HG03025 (cell line): ENCODE results near the gene ITGB3BP.
"Not testable (repeated sequence)": the region's sequence is repeated elsewhere in the genome, so short reads cannot be mapped to it uniquely, and the experiment has no call there.

Experiments used
- ATAC-seq: cut with Tn5 transposase; IDR thresholded peaks from one replicate; pipeline ENCODE4 v1.9.1; 2021; ENCODE audit warnings: mild to moderate bottlenecking, moderate library complexity; ENCODE audit not compliant: unreplicated experiment, low FRiP score

The ITGB3BP gene

DNA sequence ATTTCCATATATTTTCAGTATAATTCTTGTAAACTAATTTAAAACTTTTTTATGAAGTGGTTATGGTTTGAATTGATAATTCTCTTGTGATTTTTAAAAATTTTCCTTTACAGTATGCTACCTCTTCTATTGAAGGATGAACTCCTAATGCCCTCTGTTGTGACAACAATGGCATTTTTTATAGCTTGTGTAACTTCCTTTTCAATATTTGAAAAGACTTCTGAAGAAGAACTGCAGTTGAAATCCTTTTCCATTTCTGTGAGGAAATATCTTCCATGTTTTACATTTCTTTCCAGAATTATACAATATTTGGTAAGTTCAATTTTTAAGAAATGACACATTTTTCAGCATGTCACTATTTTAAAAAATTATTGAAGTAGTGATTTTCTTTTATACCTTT, 94.2 kb downstream of the ITGB3BP start:
- ATAC-seq, result no peak

DNA sequence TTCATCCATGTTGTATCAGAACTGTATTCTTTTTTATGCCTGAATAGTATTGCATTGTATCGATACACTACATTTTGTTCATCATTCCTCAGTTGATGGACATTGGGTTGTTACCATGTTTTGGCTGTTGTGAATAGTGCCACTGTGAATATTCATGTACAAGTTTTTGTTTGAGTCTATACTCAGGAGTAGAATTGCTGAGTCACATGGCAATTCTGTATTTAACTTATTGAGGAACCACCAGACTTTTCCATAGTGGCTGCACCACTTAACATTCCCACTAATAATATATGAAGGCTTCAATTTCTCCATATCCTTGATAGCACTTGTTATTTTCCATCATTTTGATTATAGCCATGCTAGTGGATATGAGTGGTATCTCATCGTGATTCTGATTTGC, 99.4 kb downstream of the ITGB3BP start:
- no peak for ATAC-seq

DNA sequence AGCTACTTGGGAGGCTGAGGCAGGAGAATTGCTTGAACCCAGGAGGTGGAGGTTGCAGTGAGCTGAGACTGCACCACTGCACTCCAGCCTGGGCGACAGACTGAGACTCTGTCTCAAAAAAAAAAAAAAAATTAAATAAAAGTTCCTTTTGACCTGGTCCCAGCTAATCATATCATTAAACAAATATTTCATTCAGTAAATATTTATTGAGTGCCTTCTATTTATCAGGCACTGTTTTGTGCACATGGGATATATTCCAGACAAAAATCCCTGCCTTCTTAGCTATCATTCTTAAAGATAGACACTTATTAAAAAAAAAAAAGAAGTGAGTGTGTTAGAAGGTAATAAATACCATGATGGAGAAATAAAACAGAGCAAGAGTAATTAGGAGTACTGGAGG, 102.3 kb downstream of the ITGB3BP start:
- ATAC-seq, result not testable (repeated sequence)

DNA sequence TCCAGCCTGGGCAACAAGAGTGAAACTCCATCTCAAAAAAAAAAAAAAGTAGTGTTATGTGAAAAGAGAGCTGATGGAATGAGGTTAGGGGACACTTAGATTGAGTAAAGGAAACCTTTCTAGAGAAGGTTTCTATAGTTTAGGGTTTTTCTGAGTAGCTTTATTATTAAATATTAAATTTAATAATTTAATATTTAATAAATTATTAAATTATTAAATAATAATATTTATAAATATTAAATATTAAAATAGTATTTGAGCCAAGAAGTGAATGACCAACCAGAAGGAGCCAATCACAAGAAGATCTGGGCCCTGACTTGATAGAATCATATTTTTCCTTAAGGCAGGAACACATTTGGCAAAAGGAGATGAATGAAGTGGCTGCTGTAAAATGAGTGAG, 104.9 kb downstream of the ITGB3BP start:
- ATAC-seq, result no peak

DNA sequence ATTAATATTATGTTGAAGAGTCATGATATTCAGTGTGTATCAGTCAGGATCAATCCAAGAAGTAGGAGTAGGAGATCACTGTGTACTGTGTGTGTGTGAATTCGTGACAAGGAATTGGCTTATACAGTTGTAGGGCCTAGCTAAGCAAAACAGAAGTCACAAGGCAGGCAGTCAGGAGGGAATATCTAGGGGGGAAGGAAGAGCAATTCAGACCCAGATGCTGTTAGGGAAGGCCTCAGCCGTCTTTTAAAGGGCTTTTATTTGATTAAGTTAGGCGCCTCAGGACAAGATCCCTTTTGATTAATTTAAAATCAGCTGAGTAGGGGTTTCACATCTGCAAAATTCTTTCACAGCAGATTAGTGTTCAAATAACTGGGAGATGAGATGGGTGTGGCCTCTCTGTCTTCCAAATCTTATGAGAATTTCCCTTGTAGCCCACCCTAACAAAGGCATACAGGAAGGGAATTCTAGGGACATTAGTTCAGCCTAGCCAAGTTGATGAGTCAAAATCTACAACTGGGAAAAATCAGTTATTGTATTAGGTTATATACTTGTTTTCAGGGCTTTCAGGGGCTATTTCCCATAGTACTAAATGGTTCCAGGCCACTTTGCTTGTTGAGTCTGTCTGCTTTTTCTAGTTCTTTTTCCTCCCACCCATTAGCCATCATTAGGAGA, 108.2 kb downstream of the ITGB3BP start:
- ATAC-seq, result no peak

DNA sequence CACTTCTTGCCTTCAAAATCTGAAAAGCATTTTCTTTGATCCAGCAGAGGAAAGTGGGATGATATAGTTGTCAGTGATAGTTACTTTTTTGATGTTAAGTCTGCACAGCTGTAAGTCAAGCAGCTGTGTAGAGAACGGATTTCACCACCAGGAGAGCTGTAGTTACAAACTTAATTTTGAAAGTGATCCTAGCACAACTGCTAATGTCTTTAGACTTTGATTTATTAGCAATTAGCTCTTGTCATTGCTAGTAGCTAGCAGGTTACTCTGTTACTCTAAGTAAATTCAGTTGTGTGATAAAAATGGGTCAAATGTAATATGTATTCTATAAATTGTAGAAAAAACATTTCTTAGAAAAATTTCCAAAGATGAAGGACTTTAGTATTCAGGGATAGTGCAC, 109.6 kb downstream of the ITGB3BP start:
- ATAC-seq, result no peak

DNA sequence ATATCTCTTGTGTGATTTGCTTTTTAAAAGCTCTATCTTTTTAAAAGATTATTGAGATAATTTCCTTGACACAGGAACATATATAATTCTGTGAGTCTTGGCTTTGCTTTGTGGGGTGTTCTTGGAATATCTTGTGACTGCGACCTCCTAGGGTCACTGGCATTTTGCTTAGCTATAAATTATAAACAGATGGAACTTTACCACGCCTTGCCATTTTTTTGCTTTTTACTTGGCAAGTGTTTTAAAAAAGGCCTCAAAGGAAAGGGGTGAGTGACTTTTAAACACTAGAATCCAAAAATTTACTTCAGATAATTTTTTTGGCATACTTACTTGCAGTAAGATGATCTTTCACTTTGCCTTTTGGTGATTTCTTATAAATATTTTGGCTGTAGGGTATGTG, 112.0 kb downstream of the ITGB3BP start:
- no peak for ATAC-seq

DNA sequence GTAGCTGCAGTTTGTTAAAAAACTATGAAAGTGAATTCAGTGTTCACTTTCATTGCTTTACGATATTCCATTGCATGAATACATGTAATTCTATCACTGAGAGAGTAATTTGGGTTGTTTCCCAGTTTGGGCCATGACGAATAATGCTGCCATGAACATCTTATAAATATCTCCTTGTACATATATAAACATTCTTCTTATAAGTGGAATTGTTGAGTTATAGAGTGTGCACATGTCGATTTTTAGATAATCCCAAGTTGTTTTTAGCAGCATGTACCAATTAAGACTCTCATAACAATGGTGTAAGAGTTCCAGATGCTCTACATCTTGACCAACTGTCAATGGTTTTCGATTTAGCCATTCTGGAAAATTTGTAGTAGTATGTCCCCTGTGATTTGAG, 114.7 kb downstream of the ITGB3BP start:
- no peak for ATAC-seq

DNA sequence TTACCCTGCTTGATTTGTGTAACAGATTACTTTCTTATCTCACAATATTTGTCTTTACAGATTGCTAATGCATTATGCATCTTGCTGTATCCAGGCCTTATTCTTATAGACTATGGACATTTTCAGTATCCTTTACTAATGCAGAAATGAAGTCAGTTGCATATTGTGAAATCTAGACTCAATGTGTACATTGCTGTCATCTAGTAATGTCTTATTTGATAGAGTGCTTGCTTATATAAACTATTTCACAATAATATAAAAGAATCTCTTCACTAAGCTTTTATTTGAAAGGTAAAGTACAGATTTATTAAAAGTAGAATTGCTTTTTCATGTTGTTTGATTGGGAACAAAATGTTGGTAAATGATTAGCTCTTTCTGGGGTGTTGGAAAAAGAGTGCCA, 116.0 kb downstream of the ITGB3BP start:
- ATAC-seq, result no peak

DNA sequence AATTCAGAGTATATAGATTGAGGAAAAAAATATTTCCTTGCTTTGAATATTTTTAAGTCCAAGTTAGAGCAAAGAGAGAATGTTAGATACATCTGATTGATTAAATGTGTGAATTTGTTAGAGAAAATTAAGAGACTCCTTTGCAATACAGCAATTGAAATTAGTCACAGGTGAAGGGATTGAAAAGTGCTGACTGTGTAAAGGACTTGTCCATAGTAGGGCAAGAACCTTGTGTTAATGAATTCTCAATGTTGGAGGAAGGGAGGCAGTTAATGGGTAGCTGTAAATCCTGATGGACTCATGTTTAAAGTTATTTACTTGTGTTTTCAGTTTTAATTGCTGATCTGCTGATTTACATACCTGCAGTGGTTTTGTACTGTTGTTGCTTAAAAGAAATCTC, 117.0 kb downstream of the ITGB3BP start:
- no peak for ATAC-seq

DNA sequence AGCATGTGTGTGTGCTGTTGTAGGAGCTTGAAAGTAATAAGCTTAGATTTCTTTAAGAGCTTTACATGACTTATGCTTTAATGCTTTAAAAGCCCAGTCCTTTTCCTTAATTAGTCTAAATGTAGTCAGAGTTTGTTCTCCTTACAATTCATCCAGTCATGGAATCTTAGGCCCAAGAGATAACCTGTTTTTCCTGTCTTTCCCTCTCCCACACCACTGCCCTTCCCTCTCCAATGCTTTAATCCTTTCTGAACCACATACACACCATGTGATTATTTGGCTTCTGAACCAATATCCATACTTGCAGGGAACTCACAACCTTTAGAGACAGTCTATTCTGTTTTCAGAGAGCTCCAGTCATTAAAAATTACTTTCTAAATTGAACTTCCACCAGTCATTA, 118.0 kb downstream of the ITGB3BP start:
- ATAC-seq, result no peak

DNA sequence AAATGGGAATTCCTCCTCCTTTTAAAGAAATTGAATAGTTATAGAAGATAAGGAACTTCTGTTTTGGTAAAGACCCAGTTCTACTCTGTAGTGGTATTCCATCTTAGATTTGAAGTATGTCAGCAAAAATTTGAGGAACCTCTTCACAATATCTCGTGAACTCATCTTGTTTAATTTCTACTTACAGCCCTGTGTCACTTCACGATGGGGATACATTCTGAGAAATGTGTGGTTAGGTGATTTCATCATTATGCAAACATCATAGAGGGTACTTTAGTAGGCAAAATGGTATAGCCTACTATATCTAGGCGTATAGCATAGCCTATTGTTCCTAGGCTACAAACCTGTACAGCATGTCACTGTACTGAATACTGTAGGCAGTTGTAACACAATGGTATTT, 119.6 kb downstream of the ITGB3BP start:
- ATAC-seq, result no peak

DNA sequence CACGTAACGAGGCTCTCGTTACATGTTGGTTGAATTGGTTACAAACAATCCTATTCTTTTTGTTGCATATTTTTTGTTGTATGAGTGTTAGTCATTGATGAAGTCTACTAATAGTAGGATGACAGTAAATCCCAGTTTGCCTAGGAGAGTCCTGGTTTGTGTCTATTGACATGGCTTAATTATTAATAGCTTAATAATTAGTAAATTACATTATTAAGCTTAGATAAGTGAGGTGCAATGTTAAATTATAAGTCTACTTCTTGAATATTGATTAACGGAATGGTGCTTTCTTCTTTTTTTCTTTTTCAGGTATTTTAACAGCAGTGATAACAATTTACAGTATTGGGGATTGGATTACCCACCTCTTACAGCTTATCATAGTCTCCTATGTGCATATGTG, 121.1 kb downstream of the ITGB3BP start:
- ATAC-seq, result no peak
